GM10847 (cell line): ENCODE data around the gene ATXN7L1.

ENCODE experiments used
- POLR2A ChIP-seq: IDR thresholded peaks from 2 replicates; pipeline ENCODE4 v1.6.1; 2011; ENCODE audit not compliant: insufficient read length; ENCODE audit errors: extremely low read depth

ATXN7L1 gene

DNA sequence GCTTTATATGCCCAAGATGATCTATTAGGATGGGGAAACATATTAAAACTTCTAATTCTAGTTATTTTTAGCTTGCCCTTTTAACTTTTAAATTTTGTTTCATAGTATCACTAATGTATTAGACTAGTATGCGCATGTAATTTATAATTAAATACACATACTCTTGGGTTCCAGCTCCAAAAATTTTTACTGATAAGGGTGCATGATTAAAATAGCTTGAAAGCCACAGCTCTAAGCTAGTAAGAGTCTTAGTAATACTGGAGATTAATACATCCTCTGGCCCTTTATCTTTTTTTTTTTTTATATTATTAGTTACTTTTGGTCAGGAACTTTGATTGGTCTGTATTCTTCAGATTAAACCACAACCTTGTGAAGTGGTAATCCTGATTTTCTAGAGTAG, 53.6 kb downstream of the ATXN7L1 start:
- TF ChIP-seq POLR2A = no peak

DNA sequence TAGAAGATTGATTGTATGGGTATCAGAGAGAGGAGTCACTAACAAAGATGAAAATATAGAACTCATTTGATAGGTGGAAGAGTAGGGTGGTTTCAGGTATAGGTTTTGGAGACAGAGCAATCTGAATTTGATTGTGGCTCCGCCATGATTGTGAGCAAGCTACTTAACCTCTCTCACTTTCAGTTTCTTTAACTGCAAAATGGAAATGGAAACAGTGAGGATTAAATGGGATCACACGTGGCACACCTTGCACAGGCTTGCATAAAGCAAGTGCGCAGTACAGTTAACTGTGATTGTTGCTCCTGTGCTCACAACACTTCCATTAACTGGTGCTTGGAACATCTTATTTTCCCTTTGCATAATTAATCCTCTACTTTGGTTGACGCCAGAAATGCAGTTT, 54.9 kb downstream of the ATXN7L1 start:
- TF ChIP-seq POLR2A = no peak

DNA sequence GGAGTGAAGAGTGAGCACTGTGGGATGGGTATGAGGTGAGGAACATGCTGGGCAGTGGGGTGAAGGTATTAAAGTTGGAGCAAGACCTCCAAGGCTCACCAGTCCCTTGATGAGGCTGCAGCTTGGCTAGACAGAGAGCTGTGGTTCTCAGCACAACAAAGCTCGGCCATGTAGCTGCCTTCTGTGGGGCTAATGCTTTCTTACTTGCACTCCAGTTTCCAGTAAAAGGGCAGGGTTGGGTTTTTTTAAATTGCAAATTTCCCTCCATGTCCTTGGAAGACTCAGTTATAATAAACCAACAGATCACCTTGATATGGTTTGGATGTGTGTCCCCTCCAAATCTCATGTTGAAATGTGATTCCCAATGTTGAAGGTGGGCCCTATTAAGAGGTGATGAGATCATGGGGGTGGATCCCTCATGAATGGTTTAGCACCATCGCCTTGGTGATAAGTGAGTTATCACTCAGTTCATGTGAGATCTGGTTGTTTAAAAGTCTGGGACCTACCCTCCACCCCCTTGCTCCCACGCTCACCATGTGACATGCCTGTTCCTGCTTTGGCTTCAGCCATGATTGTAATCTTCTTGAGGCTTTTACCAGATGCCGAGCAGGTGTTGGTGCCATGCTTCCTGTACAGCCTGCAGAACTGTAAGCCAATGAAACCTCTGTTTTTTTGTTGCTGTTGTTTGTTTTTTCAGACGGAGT, 55.9 kb downstream of the ATXN7L1 start:
- TF ChIP-seq POLR2A = no peak

DNA sequence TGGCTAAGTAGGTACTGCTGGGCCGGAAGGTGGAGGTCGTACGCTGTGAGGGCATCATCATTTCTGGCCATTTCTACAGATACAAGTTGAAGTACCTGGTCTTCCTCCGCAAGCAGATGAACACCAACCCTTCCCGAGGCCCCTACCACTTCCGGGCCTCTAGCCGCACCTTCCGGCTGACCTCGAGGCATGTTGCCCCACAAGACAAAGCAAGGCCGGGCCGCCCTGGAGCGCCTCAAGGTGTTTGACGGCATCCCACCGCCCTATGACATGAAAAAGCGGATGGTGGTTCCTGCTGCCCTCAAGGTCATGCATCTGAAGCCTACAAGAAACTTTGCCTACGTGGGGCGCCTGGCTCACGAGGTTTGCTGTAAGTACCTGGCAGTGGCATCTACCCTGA, 56.8 kb downstream of the ATXN7L1 start:
- no peak for TF ChIP-seq POLR2A

DNA sequence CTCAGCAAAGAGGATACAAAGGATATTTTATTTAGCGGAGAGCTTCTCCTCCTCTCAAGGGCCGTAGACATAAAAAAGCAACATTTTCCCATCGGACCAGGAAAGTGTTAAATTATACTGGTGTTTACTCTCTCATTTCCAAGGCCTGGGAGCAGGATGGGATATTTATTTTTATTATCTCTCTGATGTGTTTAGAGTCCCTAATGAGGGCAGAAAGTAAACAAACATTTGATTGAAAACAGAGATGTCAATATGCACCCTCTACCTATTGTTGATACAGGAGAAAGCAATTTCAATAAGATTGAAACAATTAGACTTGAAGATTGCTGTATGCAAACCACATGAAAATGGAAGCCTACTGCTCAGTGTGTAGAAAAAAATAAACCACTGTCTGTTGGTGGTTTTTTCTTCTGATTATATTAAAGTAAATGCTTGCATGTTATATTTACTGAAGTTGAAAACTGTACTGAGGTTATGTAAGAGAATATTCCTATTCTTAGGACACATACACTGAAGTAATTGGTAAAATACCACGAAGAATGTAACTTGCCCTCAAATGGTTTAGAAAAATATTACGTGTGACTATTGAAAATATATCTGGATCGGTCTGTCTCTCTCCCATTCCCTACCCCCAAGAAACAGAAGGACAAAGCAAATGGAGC, 59.3 kb downstream of the ATXN7L1 start:
- TF ChIP-seq POLR2A = no peak

DNA sequence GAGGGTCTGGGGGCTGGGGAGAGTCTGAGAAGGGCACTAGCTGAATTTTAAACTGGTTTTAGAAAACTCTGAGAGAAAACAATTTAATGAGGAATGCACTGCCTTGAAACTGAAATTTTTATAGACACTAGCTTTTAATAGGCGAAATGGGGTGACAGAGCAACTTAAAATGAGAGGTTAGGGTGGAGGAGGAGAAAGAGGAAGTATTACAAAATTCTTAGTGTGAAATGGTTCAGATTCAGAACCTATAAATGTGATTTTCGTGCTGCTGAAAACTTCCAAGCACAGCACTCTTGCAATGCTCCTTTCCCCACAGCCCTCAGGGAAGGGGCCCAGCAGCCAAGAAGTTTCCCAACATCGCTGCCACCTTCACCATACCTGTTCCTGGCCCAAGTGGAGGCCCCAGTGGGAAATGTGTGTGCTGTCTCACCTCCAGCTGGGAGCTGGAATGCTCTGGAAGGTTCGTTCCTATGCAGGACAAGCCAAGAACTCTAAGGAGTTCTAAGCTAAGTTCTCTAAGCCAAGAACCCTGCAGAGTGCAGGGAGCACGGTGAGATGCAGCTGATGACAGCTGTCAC, 60.0 kb downstream of the ATXN7L1 start:
- no peak for TF ChIP-seq POLR2A

DNA sequence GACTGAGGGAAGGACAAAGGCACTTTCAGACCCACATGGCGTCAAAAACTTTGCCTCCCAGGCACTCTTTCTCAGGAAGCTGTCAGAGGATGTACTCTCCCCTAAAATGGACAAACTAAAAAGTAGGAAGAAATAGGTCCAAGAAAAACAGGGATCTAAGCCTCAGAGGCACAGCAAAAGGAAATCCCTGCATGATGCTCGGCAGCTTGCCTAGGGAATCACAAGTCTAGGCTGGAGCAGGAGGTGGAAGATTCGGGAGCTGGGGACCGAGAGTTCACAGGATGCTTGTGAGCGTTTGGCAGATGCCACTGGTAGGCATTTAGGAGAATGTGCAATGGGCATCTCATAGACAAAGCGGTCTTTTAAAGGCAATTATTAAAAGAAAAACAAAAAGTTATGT, 60.8 kb downstream of the ATXN7L1 start:
- TF ChIP-seq POLR2A = no peak

DNA sequence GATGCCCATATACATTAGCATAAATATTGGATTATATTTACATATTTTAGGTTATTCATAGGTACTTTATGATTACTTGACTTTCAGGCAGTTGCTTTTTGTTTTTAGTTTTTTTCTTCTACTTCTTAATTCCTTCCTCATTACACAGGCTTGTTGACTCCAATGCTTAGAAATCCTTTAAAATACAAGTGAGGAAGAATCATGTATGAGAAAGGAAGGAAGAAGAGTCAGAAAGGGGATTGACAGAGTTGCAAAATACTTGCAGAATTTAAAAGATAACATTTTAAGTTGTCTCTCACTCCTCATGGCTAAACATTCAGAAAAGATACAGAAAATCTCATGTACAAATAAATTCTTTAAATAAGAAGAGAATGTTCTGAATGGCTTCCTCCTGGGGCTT, 61.9 kb downstream of the ATXN7L1 start:
- no peak for TF ChIP-seq POLR2A

DNA sequence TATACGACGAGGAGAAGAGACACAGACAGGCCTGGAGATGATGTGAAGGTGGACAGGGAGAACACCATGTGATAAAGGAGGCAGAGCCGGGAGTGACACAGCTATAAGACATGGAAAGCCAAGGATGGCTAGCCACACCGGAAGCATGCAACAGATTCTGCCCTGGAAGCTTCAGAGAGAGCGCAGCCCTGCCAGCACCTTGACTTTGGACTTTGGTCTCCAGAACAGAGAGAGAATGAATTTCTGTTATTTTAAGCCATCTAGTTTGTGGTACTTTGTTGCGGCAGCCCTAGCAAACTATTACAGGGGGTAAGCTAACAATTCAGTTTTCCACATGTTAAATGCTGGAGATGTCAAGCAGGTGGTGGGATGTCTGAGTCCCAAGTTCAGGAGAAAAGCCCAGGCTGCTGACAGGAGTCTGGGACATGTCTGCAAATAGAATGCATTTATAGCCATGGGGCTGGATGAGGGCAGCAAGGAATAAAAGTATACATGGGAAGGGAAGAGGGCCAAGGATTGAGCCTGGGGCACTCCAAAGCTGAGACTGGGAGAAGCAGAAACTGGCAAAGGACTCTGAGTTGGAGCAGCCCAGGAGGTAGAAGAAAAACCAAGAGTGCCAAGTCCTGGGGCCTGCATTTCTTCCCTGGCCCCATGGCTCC, 65.1 kb downstream of the ATXN7L1 start:
- TF ChIP-seq POLR2A = no peak

DNA sequence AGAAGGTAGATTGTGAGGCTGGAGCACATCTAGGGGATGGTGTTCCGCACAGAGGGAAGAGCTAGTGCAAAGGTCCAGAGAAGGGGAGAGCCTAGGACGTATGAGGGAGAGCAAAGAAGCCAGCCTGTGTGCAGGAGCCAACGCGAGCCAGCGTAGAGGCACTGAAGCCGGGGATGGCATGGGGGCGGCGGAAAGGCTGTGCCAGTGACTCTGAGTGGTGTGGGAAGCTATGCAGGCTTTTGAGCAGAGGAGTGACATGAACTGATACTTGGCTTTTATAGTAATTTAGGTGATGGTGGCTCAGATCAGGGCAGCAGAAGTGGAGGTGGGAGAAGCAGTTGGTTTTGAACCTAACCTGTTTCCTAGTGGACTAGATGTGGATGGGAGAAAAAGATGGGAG, 65.8 kb downstream of the ATXN7L1 start:
- no peak for TF ChIP-seq POLR2A

DNA sequence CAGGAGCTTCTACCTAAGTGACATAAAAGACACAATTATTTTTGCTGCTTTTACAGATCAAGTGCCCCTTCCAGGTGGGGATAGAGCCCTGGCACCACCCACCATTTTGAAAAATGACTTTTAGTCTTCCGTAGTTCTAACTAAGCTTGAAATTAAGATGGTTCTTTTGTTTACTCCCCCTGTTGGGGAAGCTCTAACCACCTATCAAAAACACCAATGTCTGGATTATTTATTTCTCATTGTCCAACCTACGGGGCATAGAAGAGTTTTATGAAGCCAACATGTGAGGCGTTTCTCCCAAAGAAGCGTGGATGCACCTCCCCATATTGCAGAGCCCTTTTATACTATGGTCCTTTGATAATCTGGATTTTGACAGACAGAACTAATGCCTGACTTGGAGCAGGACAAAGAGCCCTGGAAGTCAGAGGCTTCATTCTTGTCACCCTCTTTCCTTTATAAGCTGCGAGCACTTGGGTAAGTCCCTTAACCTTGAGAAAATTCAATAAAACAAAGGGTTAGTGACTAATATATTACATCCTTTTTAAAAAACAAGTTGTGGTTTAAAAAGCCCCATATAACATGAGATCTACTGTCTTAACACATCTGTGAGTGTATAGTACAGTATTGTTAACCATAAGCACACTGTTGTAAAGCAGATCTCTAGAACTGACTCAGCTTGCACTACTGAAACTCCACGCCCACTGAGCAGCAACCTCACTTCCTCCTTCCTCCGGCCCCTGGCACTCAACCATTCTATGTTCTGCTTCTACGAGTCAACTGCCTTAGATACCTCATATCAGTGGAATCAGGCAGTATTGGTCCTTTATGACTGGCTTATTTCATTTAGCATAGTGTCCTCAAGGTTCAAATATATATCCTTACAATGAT, 67.5 kb downstream of the ATXN7L1 start:
- TF ChIP-seq POLR2A = no peak

DNA sequence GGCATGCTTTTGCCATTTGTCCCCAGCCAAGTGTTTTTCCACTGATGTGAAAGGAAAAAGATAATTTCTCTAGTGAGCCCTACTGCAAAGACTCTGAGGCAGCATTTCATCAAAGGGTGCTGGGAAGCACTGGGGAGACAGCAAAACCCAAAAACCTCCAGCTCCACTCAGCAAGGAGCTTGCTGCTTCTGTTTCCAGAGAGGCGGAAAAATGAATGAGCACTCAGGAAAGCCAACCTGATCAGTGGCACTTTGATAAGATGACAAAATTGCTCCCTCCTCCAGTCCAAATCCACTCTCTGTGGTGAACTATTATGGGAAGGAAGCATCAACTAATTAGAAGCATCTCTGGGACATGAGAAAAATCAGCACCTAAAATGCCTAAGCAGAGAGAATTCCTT, 68.2 kb downstream of the ATXN7L1 start:
- TF ChIP-seq POLR2A = no peak

DNA sequence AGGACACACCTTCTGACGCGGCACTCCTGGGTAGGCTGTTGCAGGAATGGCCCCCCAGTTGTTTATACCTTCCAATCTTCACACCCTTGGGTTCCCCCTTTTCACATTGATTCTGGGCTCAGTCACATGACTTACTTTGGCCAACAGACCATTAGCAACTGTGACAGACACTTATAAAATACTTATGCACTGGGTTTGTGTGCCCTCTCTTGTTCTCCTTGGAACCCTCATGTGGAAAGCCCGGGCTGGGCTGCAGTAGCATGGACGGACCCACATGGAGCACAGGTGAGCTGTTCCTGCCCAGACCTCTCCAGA, 69.0 kb downstream of the ATXN7L1 start:
- no peak for TF ChIP-seq POLR2A

DNA sequence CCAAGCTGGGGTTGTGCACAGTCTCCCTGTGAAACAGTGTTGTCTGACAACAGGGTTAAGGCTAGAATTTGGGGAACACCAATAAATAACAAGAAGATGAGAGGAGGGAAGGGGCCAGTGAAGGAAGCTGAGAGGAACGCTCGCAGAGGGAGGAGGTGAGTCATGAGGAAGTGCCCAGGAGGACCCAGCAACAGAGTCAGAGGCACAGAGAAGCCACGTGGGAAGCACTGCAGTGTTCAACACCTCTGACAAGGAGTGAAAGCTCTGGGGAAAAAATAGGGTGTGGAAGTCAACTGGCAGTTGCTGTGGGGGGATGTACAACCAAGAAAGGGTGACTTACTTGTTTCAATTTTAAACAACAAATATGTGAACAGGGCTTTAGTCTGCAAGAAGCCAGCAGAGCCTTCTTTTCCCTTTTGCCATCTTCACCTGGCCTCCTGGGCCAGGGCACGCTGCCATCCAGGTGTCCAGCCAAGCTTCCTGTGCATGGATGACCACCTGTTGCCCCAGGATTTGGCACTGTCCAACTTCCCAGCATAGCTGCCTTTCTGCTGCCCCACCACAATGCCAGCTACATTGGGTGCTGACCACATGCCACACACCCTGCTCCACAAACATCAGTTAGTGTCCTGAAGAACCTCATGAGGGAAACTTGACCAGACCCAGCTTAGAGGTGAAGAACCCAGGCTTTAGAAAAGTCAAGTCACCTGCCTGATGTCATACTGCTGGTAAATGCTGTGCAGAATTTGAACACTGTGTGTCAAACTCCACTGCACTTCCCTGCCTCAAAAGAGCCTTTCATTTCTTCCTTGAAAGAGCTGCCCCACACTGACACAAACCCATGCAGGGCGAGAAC, 69.6 kb downstream of the ATXN7L1 start:
- no peak for TF ChIP-seq POLR2A
